Stomach (tissue), 4 donors: ENCODE measurements around the gene ABCA1.

ENCODE experiments used
- POLR2AphosphoS5 ChIP-seq, 3 donors: sonication (generic); formaldehyde crosslinking; IDR thresholded peaks; one replicate each; pipeline ENCODE4 v1.6.1; 2016; ENCODE audit warnings: antibody characterized with exemption in 3 of 3
- TF ChIP-seq, protein P1 (sequence below), 7 experiments: fragments of 450-650 bp in 4 of 7; fragments of 200-600 bp in 3 of 7; sonication (generic) in 3 of 7; IDR thresholded peaks; one replicate each; pipeline ENCODE4 v1.5.1; 2016 to 2019; ENCODE audit warnings: antibody characterized with exemption in 7 of 7, control low read depth in 2 of 7, mild to moderate bottlenecking in 1 of 7

DNA sequence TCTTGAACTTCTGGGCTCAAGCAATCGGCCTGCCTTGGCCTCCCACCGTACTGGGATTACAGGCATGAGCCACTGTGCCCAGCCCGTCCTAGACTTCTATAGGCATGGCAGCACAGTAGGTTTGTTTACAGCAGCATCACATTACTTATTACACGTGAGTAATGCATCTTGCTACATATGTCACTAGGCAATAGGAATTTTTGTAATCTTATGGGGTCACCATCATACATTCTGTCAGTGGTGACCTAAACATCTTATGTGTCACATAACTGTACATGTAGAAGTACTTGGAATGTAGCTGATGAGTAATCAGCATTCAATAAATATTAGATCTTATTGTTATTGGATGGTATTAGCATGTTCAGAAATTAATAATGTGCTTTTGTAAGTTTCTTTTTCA, 22.9 kb upstream of the ABCA1 start:
- TF ChIP-seq, protein P1, sequence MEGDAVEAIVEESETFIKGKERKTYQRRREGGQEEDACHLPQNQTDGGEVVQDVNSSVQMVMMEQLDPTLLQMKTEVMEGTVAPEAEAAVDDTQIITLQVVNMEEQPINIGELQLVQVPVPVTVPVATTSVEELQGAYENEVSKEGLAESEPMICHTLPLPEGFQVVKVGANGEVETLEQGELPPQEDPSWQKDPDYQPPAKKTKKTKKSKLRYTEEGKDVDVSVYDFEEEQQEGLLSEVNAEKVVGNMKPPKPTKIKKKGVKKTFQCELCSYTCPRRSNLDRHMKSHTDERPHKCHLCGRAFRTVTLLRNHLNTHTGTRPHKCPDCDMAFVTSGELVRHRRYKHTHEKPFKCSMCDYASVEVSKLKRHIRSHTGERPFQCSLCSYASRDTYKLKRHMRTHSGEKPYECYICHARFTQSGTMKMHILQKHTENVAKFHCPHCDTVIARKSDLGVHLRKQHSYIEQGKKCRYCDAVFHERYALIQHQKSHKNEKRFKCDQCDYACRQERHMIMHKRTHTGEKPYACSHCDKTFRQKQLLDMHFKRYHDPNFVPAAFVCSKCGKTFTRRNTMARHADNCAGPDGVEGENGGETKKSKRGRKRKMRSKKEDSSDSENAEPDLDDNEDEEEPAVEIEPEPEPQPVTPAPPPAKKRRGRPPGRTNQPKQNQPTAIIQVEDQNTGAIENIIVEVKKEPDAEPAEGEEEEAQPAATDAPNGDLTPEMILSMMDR (IDR thresholded peaks at IDR 0.05): no peak
- no peak for TF ChIP-seq POLR2AphosphoS5 (IDR thresholded peaks at IDR 0.05)
